ENCODE measurements around the gene KAZN.
"Not testable (repeated sequence)": the region's sequence is repeated elsewhere in the genome, so short reads cannot be mapped to it uniquely, and the experiment has no call there.

The KAZN gene

DNA sequence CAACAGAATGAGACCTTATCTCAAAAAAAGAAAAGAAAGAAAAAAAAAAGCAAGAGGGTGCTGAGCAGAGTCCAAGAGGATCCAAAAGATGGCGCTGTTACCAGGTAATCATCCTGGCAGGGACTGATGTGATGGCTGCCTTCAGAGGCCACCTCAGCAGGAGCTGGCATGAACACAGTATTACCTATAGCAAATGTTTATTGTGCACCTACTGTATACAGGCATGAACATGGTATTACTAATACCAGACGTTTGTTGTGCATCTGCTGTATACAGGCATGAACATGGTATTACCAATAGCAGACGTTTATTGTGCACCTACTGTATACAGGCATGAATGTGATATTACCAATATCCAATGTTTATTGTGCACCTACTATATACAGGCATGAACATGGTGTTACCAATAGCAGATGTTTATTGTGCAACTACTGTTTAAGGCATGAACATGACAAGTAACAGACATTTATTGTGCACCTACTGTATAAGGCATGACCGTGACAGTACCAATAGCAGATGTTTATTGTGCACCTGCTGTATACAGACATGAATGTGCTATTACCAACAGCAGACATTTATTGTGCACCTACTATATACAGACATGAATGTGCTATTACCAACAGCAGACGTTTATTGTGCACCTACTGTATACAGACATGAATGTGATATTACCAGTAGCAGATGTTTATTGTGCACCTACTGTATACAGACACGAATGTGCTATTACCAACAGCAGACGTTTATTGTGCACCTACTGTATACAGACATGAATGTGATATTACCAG lies 439.9 kb downstream of the KAZN start:
- DNase-seq (ENCODE audit: low spot score): no peak

DNA sequence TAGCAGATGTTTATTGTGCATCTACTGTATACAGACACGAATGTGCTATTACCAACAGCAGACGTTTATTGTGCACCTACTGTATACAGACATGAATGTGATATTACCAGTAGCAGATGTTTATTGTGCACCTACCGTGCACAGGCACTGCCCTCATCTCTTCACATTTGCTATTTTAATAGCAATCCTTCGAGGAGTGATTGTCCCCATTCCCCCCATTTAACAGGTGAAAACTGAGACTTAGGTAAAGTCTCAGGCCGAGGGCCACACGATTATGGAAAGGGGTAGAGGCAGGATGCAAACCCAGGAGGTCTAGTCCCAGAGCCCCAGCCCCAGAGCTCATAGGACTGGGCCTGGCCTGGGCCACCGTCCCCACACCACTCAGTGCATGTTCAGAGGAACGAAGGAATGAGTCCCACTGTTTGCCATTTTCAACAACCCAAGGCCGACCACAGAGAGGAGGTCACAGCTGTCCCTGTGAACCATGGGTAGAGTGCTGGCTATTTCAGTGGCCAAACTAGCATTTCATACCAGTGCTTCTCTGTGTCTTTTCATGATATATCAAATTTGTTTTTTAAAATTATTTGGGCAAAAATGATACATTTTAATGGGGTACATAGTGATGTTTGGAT lies 440.6 kb downstream of the KAZN start:
- DNase-seq (ENCODE audit: low spot score): no peak

DNA sequence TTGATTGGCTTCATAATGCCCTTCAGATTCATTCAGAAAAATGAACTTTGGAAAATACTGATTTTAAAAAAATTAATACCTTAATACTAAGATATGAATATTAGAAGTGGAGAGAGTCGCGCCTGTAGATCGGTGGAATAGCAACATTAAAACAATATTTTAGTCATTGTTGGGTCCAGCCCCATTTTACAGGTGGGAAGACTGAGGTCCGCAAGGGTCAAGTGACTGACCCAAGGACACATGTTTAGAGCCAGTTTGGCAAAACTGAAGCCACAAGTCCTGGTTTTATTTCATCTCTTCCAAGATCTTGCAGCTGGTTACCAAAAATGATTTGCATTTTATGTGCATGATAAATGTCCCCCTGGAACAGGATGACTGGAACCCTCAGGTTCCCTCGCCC lies 441.4 kb downstream of the KAZN start:
- DNase-seq (ENCODE audit: low spot score): no peak

DNA sequence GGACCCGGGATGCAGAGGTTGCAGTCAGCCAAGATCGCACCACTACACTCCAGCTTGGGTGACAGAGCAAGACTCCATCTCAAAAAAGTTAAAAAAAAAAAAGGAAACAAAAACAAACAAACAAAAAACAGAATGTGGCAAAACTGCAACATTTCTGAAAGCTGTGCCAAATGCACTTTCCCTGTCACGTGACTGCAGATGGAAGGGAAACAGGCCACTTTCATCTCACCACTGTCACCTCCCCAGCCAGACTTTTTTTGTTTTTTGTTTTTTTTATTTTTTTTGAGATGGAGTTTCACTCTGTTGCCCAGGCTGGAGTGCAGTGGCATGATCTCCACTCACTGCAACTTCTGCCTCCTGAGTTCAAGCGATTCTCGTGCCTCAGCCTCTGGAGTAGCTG lies 442.2 kb downstream of the KAZN start:
- DNase-seq (ENCODE audit: low spot score): not testable (repeated sequence)

DNA sequence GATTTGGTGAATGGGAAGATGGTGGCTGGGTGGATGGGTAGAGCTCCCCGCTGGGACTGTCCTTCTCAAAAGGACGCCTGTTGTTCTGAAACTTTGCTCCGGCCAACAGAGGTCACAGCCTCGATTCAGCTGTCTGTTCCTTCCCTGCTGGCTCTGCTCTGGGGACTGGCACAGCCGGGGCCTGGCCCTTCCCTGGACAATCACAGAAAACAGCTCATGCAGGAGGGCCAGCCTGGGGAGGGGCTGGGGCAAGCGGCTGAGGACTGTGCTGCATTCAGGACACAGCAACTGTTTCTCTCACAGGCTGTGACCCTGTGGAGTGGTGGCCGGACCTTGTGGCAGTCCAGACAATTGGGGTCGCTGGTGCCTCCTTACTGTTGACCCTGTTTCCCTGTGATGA lies 444.4 kb downstream of the KAZN start:
- no peak for DNase-seq (ENCODE audit: low spot score)

DNA sequence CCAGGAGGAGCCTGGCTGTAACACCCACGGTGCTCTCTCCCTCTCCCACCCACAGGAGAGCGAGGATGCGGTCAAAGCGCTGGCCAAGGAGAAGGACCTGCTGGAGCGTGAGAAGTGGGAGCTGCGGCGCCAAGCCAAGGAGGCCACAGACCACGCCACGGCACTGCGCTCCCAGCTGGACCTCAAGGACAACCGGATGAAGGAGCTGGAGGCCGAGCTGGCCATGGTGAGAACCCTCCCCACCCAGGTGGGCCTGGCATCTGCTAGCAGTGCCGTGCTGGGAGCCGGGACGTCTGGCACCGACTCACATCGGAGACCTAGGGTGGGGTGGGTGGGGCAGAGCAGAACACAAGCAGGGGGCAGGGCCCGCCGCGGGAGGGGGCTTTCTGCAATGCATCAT lies 445.4 kb downstream of the KAZN start:
- no peak for DNase-seq (ENCODE audit: low spot score)

DNA sequence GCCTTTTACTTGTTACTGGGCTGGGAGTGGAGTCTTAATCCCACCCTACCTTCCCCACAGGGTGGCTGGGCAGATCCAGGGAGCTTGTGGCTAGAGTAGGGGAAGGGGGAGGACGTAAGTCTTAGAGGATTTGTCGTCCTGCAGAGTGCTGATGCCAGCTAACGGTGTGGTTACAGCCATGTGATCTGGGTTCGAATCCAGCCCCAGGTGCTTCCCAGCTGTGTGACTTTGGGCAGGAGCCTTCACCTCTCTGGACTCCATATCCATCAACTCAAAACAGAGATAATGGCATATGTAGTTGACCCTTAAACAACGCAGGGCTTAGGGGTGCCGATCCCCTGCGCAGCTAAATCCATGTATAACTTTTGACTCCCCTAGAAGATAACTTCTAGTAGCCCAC lies 446.6 kb downstream of the KAZN start:
- DNase-seq (ENCODE audit: low spot score): no peak

DNA sequence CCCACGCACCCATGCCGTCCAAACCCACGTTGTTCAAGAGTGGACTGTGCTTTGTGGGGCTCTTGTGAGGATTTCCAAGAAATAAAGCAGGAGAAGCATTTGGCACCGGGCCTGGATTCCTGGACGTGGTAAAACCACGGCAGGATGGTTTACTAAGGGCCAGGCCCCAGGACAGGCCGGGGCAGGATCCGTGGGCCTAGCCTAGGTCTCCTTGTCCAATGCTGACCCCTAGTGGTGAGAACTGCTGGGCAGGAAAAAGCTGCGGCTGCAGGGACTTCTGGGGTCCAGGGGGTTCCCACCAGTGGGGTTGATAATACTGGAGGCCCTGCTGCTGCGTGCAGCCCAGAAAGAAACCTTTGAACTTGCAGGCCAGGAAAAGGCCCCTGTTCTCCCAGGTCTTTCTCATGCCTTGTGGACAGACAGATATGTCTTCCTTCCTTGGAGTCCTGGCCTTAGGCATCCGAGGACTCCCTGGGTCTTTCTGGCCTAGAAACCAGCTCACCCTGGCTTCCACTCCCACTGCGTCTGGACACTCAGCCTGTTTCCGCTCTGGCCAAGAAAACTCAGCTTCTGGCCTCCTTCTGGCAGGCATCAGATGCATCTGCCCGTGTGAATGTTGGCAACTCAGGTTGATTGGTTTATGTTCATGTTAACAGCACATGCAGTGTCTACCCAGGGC lies 448.1 kb downstream of the KAZN start:
- peak; percentile 54 for DNase-seq (ENCODE audit: low spot score)

DNA sequence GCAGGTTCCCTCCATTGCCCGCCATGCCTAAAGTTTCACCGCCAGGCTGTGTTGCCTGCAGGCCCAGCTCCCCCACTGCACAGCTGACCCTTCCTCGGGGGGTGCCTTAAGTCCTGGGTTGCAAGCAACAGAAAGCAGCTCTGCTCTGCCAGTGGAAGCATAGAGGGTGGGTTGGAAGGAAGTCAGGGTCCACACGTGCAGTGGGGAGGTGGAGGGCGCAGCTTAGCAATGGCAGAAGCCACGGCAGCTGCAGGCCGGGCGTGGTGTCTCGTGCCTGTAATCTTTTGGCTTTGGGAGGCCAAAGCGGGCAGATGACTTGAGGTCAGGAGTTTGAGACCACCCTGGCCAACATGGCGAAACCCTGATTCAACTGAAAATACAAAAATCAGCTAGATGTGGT lies 448.8 kb downstream of the KAZN start:
- no peak for DNase-seq (ENCODE audit: low spot score)

DNA sequence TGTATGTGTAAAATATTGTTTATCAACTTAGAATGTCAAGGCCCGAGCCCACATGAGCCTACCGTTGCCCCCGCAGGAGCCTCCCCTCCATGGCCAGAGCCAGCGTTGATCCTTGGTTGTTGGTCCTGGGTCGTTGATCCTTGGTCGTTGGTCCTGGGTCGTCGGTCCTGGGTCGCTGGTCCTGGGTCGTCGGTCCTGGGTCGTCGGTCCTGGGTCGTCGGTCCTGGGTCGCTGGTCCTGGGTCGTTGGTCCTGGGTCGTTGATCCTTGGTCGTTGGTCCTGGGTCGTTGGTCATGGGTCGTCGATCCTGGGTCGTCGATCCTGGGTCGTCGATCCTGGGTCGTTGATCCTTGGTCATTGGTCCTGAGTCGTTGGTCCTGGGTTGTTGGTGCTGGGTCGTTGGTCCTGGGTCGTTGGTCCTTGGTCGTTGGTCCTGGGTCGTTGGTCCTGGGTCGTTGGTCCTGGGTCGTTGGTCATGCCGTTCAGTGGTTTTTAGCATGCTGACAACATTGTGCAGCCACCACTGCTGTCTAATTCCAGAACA lies 450.0 kb downstream of the KAZN start:
- no peak for DNase-seq (ENCODE audit: low spot score)

DNA sequence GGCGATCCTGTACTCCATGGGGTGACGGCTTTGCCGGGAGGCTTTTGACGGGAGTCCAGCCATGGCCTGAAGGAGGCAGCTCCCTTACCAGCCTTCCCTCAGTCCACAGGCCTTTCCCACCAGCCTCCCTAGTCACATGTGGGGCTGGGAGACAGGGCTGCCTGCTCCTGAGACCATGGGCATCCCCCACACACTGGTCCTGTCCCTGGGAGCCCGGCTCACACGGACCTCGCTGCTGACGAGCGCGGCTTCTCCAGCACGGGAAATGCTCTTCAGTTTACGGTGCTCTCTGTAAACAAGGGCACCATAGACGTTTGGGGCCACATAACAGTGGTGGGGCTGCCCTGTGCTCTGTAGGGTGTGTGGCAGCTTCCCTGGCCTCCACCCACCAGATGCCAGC lies 450.6 kb downstream of the KAZN start:
- no peak for DNase-seq (ENCODE audit: low spot score)

DNA sequence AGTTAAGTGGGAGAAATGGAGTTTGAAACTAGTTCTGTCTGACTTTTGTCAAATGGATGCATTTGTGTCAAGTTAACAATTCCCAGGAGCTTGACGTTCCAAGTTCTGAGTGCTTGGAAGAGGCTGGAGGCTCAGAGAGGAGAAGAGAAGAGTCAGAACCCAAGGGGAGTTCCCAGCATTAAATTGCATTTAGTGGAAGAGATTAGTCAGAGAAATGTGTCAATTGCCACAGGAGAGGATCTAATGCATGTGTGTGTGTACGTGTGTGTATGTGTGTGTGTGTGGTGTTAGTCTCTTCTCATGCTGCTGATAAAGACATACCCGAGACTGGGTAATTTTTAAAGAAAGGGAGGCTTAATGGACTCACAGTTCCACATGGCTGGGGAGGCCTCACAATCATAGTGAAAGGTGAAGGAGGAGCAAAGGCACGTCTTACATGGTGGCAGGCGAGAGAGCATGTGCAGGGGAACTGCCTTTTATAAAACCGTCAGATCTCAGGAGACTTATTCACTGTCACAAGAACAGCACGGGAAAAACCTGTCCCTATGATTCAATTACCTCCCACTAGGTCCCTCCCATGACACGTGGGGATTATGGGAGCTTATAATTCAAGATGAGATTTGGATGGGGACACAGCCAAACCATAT lies 453.5 kb downstream of the KAZN start:
- no peak for DNase-seq (ENCODE audit: low spot score)

DNA sequence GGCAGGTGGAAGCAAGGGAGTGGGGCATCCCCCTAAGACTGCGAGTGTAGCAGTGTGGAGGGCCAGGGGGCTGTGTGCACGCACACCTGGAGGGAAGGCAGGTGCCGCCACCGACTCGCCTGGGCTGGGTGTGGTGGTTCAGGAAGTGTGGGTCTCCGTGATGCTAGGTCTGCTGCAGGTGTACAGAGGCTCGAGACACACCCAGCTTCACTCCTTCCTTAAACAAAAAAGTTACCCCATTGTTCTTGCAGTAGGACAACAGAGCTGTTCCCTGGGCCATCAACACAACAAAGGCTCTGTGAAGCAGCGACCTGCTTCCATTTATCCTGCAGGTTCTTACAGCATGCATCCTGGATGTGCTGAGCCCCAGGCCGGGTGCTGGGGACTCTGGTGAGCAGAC lies 454.7 kb downstream of the KAZN start:
- DNase-seq (ENCODE audit: low spot score): no peak

DNA sequence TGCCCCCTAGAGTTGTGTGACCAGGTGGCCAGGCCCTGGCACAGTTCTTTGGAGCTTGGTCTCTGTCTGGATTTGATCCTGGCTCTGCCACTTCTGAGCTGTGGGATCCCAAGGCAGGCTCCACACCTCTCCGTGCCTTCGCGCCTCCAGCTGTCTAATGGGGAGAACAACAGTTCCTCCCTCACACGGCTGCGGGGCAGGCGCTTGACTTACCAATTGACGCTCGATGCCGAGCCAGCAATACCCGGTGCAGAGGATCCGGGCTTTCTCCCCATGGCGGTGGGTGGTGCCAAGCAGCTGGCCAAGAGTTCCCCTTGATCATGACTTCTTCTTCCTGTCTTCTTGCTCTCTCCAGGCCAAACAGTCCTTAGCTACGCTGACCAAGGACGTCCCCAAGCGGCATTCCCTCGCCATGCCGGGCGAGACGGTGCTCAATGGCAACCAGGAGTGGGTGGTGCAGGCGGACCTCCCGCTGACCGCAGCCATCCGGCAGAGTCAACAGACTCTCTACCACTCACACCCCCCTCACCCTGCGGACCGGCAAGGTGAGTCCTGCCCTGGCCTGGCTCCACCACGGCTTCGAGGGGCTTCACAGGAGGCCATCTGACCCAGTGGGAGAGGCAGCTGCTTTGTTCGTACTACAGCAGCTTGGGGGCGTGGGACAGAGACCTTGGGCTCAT lies 457.4 kb downstream of the KAZN start:
- no peak for DNase-seq (ENCODE audit: low spot score)

DNA sequence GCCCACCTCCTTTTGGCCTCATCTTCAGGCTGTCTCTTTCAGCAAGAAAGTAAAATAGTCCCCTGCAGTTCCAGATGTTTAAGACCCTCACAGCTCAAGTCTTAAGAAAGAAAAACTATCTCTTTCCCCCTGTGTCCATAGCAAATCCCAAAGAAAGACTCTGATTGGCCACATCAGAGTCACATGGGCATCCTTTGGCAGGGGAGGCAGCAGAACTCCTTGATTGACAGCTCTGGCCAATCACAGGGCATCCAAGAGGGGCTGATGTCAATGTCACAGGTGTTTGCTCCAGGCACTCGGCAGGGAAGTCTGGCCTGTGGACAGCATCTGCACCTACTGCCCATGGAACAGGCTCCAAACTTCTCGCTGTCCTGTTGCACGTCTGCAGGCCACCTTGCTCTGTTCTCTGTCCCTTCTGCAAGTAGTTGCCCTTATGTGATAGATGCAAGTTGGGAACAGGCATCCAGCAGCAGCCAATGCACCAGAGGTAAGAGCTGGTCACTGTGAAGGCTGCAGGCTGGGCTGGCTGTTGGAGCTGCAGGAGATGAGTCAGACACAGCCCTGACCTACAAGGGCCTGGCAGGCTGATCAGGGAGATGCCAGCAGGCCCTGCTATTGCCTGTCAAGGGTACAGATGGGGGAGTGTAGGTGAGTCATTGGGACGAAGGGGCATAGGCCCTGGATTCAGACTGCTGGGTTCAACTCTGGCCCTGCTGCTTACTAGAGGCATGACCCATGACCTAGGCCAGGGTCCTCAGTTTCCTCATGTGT lies 458.2 kb downstream of the KAZN start:
- no peak for DNase-seq (ENCODE audit: low spot score)

DNA sequence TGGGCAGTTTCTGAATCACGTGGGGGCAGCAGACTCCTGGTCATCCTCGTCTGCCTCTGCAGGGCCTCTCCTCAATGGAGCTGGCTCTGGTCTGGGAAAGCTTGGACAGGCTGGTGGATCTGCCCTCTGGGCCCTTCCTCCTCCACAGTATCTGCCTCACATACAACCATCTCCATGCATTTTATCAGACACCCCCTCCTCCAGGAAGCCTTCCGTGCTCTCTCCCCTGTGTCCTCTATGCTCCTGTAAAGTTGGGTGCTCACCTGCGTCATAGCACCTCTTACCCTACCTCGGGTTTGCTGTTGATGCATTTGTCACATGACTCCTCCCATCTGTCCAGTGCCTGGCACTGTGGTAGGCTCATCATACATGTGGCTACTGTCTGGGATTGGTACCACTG lies 459.3 kb downstream of the KAZN start:
- DNase-seq (ENCODE audit: low spot score): no peak

DNA sequence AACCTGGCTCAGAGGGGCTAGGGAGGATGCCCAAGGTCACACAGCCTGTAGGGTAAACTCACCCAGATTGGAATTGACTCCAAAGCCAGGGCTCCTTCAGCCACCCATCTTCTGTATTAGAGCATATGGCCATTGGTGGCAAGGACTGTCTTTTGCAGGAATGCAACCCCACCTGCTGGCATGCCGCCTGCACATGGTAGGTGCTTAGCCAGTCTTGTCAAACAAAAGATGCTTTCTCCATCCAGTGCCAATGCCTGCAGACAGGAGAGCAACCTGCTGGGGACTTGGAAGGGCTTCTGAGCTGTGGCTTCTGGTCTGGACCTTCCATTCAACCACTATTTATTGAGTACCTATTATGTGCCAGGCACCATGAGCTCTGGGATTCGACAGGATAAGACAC lies 459.8 kb downstream of the KAZN start:
- no peak for DNase-seq (ENCODE audit: low spot score)

DNA sequence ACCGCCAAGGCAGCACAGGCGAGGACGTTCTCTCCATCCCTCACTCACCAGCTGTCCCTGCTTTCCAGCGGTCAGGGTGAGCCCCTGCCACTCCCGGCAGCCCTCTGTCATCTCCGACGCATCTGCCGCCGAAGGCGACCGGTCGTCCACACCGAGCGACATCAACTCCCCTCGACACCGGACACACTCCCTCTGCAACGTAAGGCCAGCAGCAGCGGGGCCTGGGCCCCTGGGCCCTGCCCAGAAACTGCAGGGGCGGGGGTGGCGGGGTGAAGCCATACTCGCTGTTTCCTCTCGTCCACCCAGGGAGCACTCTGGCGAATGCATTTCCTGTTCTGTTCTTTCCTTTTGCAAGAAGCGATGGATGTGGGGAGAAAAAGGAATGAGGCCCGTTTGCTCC lies 461.6 kb downstream of the KAZN start:
- DNase-seq (ENCODE audit: low spot score): no peak

DNA sequence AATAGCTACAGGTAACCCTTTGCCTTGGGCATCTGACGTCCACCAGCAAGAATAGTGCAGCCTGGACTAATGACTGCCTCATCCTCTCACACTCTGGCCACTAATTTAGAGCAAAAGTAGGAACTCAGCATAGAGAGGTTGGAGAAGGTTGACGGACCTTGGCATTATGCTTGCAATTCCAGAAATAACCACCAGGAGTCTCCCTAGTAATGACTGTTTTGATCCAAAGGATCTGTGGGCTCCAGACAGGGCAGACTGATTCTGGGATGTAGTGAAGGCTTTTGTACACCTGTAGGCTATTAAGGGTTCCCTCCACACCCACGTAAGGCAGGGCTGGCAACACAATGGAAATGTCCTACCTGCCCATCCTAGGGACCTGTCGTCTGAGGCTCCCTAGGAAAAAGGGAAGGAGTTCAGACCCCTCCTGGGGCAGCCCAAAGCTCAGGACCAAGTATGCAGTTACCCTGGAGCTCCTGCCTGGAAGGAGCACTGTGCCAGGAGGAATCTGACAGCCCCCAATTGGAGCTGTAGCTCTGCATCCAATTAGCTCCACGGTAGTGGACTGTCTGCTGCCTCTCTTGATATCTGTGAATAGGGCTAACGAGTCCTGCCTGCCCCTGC lies 464.1 kb downstream of the KAZN start:
- DNase-seq (ENCODE audit: low spot score): peak; percentile 9

DNA sequence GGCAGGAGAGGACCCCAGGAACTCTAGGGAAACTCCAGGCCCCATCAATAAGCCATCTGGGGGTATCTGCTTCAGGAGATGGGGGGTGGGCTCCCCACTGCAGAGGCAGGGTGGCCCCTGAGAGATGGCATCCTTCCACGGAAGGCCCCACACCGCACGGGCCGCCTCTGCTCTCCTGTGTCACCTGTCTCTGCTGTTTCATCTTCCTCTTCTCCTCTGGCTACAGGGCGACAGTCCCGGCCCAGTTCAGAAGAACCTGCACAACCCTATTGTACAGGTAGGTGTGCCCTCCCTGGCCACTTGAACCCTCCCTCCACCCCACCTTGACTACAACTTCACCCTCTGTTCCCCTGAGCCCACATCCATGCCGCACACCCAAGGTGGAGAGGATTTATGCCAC lies 464.9 kb downstream of the KAZN start:
- DNase-seq (ENCODE audit: low spot score): no peak

DNA sequence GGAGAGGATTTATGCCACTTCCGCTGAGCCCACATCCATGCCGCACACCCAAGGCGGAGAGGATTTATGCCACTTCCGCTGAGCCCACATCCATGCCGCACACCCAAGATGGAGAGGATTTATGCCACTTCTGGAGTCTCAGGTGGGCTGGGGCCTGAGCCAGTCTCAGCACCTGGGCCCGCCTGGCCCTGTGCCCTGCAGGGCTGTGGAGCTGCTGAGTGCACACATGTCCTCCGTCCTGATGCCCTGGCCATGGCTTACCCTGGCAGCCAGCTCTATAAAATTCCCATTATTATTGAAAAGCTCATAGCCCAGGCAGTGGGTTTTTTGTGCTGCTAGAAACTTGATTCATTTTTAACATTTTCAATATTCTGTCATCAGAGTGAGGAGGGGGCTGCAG lies 465.3 kb downstream of the KAZN start:
- DNase-seq (ENCODE audit: low spot score): no peak
